Muscle layer of duodenum (tissue), 2 donors: ENCODE data around the gene CLMP.
"Not testable (repeated sequence)": the region's sequence is repeated elsewhere in the genome, so short reads cannot be mapped to it uniquely, and the experiment has no call there.

Source experiments
- H3K27ac ChIP-seq: one replicate; pipeline ENCODE4 v1.7.0; 2013; ENCODE audit warnings: mild to moderate bottlenecking, low read length
- H3K27me3 ChIP-seq: one replicate; pipeline ENCODE4 v1.7.0; 2013; ENCODE audit warnings: low read depth, mild to moderate bottlenecking, control low read depth, low read length
- H3K36me3 ChIP-seq, 2 donors: one replicate each; pipeline ENCODE4 v1.7.0; 2013; ENCODE audit warnings: low read length in 2 of 2, control low read depth in 1 of 2, mild to moderate bottlenecking in 1 of 2; ENCODE audit not compliant: insufficient read depth in 2 of 2, control insufficient read depth in 1 of 2
- H3K4me1 ChIP-seq, 2 donors: one replicate each; pipeline ENCODE4 v1.7.0; 2013; ENCODE audit warnings: low read length in 2 of 2, mild to moderate bottlenecking in 2 of 2, control low read depth in 1 of 2, moderate library complexity in 1 of 2; ENCODE audit not compliant: insufficient read depth in 2 of 2, control insufficient read depth in 1 of 2
- H3K4me3 ChIP-seq, 2 donors: one replicate each; pipeline ENCODE4 v1.7.0; 2013; ENCODE audit warnings: low read length in 2 of 2, low read depth in 1 of 2, mild to moderate bottlenecking in 1 of 2
- H3K9me3 ChIP-seq, 2 donors: one replicate each; pipeline ENCODE4 v1.7.0; 2013; ENCODE audit warnings: low read length in 2 of 2, control low read depth in 1 of 2, mild to moderate bottlenecking in 1 of 2; ENCODE audit not compliant: control insufficient read depth in 1 of 2
- donor health status: healthy.

The CLMP gene

DNA sequence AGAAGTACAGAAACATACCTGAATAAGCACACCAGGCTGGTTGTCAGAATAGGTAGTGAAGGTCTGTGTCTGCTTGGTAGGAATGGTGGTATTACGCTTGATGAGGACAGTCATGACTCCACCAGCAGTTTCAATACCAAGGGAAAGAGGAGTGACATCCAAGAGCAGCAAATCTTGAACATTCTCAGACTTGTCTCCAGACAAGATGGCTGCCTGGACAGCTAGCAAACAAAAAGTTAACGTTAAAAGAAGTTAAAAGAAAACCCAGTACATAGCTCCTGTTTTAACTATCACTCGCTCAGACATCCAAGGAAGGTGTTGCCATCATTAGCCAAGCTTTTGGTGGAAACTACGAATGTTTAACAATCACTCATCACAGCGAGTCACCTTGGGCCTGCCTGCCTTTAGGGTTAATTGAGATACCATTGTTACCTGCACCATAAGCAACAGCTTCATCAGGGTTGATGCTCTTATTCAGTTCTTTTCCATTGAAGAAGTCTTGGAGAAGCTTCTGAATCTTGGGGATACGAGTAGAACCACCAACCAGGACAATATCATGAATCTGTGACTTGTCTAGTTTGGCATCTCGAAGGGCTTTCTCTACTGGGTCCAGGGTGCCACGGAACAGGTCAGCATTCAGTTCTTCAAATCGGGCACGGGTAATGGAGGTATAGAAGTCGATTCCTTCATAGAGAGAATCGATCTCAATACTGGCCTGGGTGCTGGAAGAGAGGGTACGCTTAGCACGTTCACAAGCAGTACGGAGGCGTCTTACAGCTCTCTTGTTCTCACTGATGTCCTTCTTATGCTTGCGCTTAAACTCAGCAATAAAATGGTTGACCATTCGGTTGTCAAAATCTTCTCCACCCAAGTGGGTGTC lies 135.8 kb downstream of the CLMP start:
- H3K4me3 ChIP-seq = peak overlapping the region; percentile 90 to 96
- H3K27me3 ChIP-seq, H3K9me3 ChIP-seq, H3K27ac ChIP-seq: not testable (repeated sequence)
- peaks cover 49 to 68% of the 10 kb centered on the region in 2 donors for H3K36me3 ChIP-seq
- H3K4me1 ChIP-seq = peaks cover 29 to 62% of the 10 kb centered on the region in 2 donors

- Histone ChIP-seq H3K9me3 (no peaks in the 10 kb centered on the region), H3K4me3 (no peak overlapping the region), H3K27me3 (no peaks in the 10 kb centered on the region), H3K27ac (no peak overlapping the region), H3K36me3 (peaks cover 49 to 61% of the 10 kb centered on the region in 2 donors), H3K4me1 (peaks cover 18 to 58% of the 10 kb centered on the region in 2 donors)
These were observed 137.3 kb downstream of the CLMP start for GRCh38 chr11:123057661-123058305.

DNA sequence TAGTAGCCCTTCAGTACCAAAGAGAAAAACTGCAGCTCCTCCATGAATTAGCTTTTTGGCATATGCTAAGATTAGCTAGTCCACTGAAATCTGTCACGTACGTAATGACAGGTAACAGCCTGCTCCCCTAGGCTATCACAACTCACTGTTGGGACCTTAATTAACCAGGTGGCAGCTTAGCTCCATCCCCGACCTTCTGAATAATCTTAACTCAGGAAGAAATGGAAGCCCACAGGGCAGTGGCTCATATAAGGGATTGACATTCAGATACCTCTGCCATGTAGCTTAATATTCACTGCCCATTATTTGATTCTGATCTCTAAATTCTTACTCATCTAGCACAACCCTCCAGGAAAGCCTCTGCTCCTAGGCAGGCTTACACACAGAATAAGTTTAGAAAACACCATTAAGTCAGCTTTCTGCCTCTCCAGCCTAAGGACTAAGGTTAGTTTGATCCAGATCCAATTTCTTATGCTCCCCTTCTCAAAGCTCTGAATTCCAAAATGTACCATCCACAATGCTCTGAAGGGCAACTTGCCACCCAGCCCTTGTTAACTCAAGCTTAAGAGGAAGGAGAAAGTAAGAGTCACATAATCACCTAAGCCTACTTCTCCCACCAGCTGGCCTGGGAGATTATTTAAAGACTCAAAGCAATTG lies 138.1 kb downstream of the CLMP start:
- H3K27me3 ChIP-seq = no peaks in the 10 kb centered on the region
- peaks cover 18 to 58% of the 10 kb centered on the region in 2 donors for H3K4me1 ChIP-seq
- H3K4me3 ChIP-seq = no peak overlapping the region
- H3K9me3 ChIP-seq = no peaks in the 10 kb centered on the region
- peaks cover 49 to 58% of the 10 kb centered on the region in 2 donors for H3K36me3 ChIP-seq
- H3K27ac ChIP-seq = no peak overlapping the region

GRCh38 chr11:123055191-123055901 lies 139.7 kb downstream of the CLMP start:
- no peak overlapping the region for H3K4me3 ChIP-seq
- peaks cover 49% of the 10 kb centered on the region in 2 donors for H3K36me3 ChIP-seq
- peaks cover 18 to 50% of the 10 kb centered on the region in 2 donors for H3K4me1 ChIP-seq
- no peaks in the 10 kb centered on the region for H3K27me3 ChIP-seq
- no peaks in the 10 kb centered on the region for H3K9me3 ChIP-seq
- H3K27ac ChIP-seq = no peak overlapping the region

DNA sequence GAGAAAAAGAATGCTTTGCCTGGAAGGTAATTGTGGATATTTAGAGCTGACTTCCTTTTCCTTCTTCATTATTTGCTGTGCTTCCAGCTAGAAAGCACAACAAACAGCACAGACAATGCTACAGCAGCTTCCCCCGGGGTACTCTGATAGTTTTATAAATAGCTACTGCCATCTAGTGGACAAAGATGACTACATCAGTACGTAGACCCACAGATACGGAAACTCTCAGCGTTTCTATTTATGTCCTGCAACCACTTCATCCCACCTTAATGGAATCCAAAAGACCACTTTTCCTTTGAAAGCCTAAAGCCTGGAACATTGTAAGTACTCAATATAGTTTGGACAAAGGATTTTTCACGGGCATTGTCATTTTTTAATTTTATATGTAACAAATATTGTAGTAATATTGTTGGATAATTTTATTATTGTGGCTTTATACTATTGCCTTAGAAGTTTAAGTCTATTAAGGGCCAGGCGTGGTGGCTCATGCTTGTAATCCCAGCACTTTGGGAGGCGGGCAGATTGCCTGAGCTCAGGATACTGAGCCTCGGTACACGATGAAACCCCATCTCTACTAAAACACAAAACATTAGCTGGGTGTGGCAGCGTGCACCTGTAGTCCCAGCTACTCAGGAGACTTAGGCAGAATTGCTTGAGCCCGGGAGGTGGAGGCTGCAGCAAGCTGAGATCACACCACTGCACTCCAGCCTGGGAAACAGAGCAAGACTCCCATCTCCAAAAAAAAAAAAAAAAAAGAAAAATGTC lies 140.6 kb downstream of the CLMP start:
- Histone ChIP-seq H3K27me3 (no peaks in the 10 kb centered on the region), H3K27ac (no peak overlapping the region), H3K4me1 (peaks cover 12 to 41% of the 10 kb centered on the region in 2 donors), H3K4me3 (no peak overlapping the region), H3K9me3 (no peaks in the 10 kb centered on the region), H3K36me3 (peaks cover 42 to 43% of the 10 kb centered on the region in 2 donors)

DNA sequence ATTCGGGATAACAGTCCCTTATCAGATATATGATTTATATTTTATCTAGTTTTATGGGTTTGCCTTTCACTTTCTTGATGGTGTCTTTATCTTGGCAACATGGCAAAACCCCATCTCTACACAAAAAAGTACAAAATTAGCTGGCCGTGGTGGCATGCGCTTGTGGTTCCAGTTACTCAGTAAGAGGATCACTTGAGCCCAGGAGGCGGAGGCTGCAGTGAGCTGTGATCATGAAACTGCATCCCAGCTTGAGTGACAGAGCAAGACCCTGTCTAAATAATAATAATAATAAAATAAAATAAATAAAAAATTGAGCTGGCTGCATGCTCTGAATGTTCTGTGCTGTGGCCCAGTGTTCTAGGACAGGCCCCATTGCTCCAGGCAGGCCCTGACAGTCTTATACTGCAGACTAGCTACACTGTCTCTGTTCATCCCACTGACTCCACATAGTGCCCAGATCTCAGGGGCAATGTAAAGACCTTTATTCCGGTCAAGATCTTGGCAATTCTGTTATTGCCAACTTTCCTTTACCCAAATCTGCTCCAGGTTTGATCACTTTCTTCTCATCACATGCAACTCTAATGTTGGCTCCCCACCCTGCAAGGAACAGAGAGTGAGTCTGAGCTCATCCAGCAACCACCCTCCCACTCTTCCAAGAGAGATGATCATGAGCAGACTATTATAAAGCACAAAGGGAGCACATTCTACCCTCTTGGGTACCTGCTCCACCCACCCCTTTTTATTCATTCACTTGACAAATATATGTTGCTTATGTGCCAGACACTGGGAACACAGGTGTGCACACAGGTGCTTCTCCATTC lies 141.9 kb downstream of the CLMP start:
- H3K27ac ChIP-seq = no peak overlapping the region
- peaks cover 28 to 31% of the 10 kb centered on the region in 2 donors for H3K36me3 ChIP-seq
- H3K27me3 ChIP-seq = no peaks in the 10 kb centered on the region
- no peak overlapping the region for H3K4me3 ChIP-seq
- H3K4me1 ChIP-seq = peaks cover 5 to 29% of the 10 kb centered on the region in 2 donors
- no peaks in the 10 kb centered on the region for H3K9me3 ChIP-seq

DNA sequence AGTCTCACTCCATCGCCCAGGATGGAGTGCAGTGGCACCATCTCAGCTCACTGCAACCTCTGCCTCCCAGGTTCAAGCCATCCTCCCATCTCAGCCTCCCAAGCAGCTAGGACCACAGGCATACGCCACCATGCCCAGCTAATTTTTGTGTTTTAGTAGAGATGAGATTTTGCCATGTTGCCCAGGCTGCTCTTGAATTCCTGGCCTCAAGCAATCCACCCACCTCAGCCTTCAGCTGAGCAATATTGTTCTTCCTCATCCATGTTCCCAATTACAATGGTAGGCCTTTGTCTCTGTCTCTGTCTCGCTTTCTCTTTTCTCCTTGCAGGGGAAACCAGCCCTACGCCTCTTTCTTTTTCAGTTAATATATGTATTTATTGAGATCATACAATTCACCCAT lies 143.4 kb downstream of the CLMP start:
- H3K36me3 ChIP-seq = peaks cover 13 to 17% of the 10 kb centered on the region in 2 donors
- no peaks in the 10 kb centered on the region for H3K9me3 ChIP-seq
- H3K4me3 ChIP-seq = no peak overlapping the region
- no peak overlapping the region for H3K27ac ChIP-seq
- no peaks in the 10 kb centered on the region for H3K27me3 ChIP-seq
- H3K4me1 ChIP-seq = peaks cover 0 to 15% of the 10 kb centered on the region in 2 donors

GRCh38 chr11:123051146-123051545 lies 143.9 kb downstream of the CLMP start:
- Histone ChIP-seq H3K4me3 (no peak overlapping the region), H3K9me3 (no peaks in the 10 kb centered on the region), H3K27ac (no peak overlapping the region)

DNA sequence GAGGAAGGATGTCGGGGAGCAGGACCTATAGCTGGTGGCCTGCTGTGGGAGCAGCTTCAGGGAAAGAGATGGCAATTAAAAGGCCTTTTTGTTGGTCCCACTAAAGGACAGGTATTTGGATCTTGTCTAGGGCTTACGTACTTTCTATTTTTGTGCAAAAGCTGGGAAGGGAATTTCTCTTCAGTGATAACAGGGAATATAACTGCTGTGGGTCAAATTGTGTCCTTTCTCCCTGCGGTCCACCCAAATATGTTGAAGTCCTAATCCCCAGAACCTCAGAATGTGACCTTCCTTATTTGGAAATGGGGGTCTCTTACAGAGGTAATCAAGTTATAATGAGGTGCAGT lies 147.1 kb downstream of the CLMP start:
- no peaks in the 10 kb centered on the region for H3K4me1 ChIP-seq
- no peaks in the 10 kb centered on the region for H3K9me3 ChIP-seq
- H3K36me3 ChIP-seq = no peaks in the 10 kb centered on the region
- H3K27me3 ChIP-seq = no peaks in the 10 kb centered on the region
- no peak overlapping the region for H3K4me3 ChIP-seq
- H3K27ac ChIP-seq = no peak overlapping the region

More at GRCh38 chr11:123051146-123051545, 143.9 kb downstream of the CLMP start:
- peaks cover 8 to 12% of the 10 kb centered on the region in 2 donors for H3K36me3 ChIP-seq
- no peaks in the 10 kb centered on the region for H3K27me3 ChIP-seq
- H3K4me1 ChIP-seq = peaks cover 0 to 10% of the 10 kb centered on the region in 2 donors
